Aorta (tissue), 5 donors: Measurements from ENCODE around the gene CMTM4. TPM values are rescaled to one million over a fixed set of nuclear protein-coding genes. Genes with fewer than 3 reads are reported as not detected.

ENCODE experiments used
- ATAC-seq: fragments of 200-7000 bp; cut with Tn5 transposase; one replicate; pipeline ENCODE4 v1.9.1; 2022; ENCODE audit warnings: moderate library complexity; ENCODE audit not compliant: low FRiP score
- DNase-seq, 2 donors: peaks; one replicate each; pipeline ENCODE4 v3.0.0-alpha.2; 2020
- H3K27ac ChIP-seq, 2 donors: one replicate each; pipeline ENCODE4 v1.5.1; 2013; ENCODE audit warnings: low read length in 2 of 2, mild to moderate bottlenecking in 2 of 2, moderate library complexity in 2 of 2, control low read depth in 1 of 2, inconsistent platforms in 1 of 2, low read depth in 1 of 2
- H3K27me3 ChIP-seq, 2 donors: one replicate each; pipeline ENCODE4 v1.6.1; 2013; ENCODE audit warnings: control low read depth in 1 of 2, low read length in 1 of 2, mild to moderate bottlenecking in 1 of 2, moderate library complexity in 1 of 2; ENCODE audit not compliant: insufficient read depth in 2 of 2, control insufficient read depth in 1 of 2
- H3K36me3 ChIP-seq, 2 donors: one replicate each; pipeline ENCODE4 v1.6.1; 2013; ENCODE audit warnings: control low read depth in 1 of 2, low read length in 1 of 2, mild to moderate bottlenecking in 1 of 2; ENCODE audit not compliant: insufficient read depth in 2 of 2, control insufficient read depth in 1 of 2
- H3K4me1 ChIP-seq, 2 donors: one replicate each; pipeline ENCODE4 v1.6.1; 2013; ENCODE audit warnings: low read length in 2 of 2, control low read depth in 1 of 2, mild to moderate bottlenecking in 1 of 2, moderate library complexity in 1 of 2; ENCODE audit not compliant: insufficient read depth in 2 of 2, control insufficient read depth in 1 of 2
- H3K4me3 ChIP-seq, 2 donors: one replicate each; pipeline ENCODE4 v1.5.1; 2013; ENCODE audit warnings: low read length in 2 of 2, control low read depth in 1 of 2, mild to moderate bottlenecking in 1 of 2
- H3K9me3 ChIP-seq: one replicate; pipeline ENCODE4 v1.6.1; 2013; ENCODE audit warnings: mild to moderate bottlenecking, low read length; ENCODE audit not compliant: control insufficient read depth
- WGBS, 2 donors: extraction: QIAGEN DNeasy Blood & Tissue Kit; methylation state at CpG; one replicate each; pipeline ENCODE4 v1.1.7; 2013; 5-methylcytosine and 5-hydroxymethylcytosine counted together
- intact Hi-C, 2 donors: fragments of 100-400 bp; cut with DNase I; formaldehyde crosslinking; loops; one replicate each; pipeline versions ENCODE4 v1.14.2 to v1.15.0; 2022
- long read RNA-seq, 2 donors: library from polyadenylated mRNA; unstranded; transcript quantifications; one replicate each; pipeline ENCODE4 v2.0.0, GENCODE V29; 2020 to 2021
- polyA plus RNA-seq, 2 donors: library from polyadenylated mRNA; stranded (reverse); fragments of 200-250 nt; gene quantifications; one replicate each; pipeline ENCODE4 v1.2.3, GENCODE V29; 2013
- total RNA-seq, 2 donors: library from RNA; stranded (reverse); fragmentation: NEBNext Ultra II Directional; extraction: Animal tissue kit (Norgen Biotek cat#: 25700); gene quantifications; one replicate each; pipeline ENCODE4 v1.2.1, GENCODE V29; 2021
- donor health status: healthy with polysubstance abuse.
- donor health status: Bipolar disorder and iron deficiency.
- donor health status: DM: no; HTN: no; CAD: no.
- donor health status: DM: no; HTN: no; CAD: no.
- donor health status: DM: yes; HTN: yes; CAD: no.

Gene CMTM4
- total RNA-seq = 10 to 100 TPM; 16.5 to 24.9 TPM
- polyA plus RNA-seq = 10 to 100 TPM in 1 of 2 donors, 1 to 10 TPM in 1; 8.9 to 10.4 TPM
- long read RNA-seq, donor 1, full-length matches to known transcripts = 8 of 11 reads
- long read RNA-seq, donor 1, partial matches to known transcripts = 0 of 11 reads
- long read RNA-seq, donor 1, other reads (novel, unspliced or antisense) = 3 of 11 reads
- long read RNA-seq, donor 2, full-length matches to known transcripts = 7 of 7 reads
- long read RNA-seq, donor 2, partial matches to known transcripts = 0 of 7 reads
- long read RNA-seq, donor 2, other reads (novel, unspliced or antisense) = 0 of 7 reads

- H3K9me3 ChIP-seq = no peaks in the 10 kb centered on the region
- peak within 1 kb of the TSS; percentile 51 to 67 for H3K4me3 ChIP-seq
- H3K27ac ChIP-seq = no peak within 1 kb of the TSS
- peak; percentile 96 for ATAC-seq
- no peaks in the 10 kb centered on the region for H3K4me1 ChIP-seq
- no peaks in the 10 kb centered on the region for H3K27me3 ChIP-seq
- 4 to 5% methylated on average over 50 to 84 of the region's 84 CpGs for WGBS, 2 donors
- DNase-seq = peak; percentile 89 to 94
- H3K36me3 ChIP-seq = no peaks in the 10 kb centered on the region
- intact Hi-C loops = no loop called here
Observed at GRCh38 chr16:66696669-66697630, at the start of gene CMTM4. TSS of gene CMTM4 (minus strand) at chr16:66696743. CDS start at chr16:66696525, 218 bp downstream.

GRCh38 chr16:66746048-66746447 is 49.5 kb upstream of the CMTM4 start:
- intact Hi-C loops = no loop called here
- H3K4me1 ChIP-seq = peaks cover 1 to 4% of the 10 kb centered on the region in 2 donors
- ATAC-seq = no peak
- H3K27me3 ChIP-seq = no peaks in the 10 kb centered on the region
- no peaks in the 10 kb centered on the region for H3K9me3 ChIP-seq
- WGBS, 2 donors = 71 to 72% methylated on average over 3 of the region's 3 CpGs
- H3K27ac ChIP-seq = no peak overlapping the region
- H3K36me3 ChIP-seq = peaks cover 0 to 3% of the 10 kb centered on the region in 2 donors
- H3K4me3 ChIP-seq = no peak overlapping the region
- no peak for DNase-seq

- Histone ChIP-seq H3K4me1 (peaks cover 0 to 1% of the 10 kb centered on the region in 2 donors), H3K27ac (peak overlapping the region in 1 of 2 donors; percentile 76), H3K36me3 (peaks cover 3 to 5% of the 10 kb centered on the region in 2 donors), H3K4me3 (no peak overlapping the region), H3K9me3 (no peaks in the 10 kb centered on the region), H3K27me3 (no peaks in the 10 kb centered on the region)
- DNase-seq = no peak
- 65 to 66% methylated on average over 10 of the region's 10 CpGs for WGBS, 2 donors
- no peak for ATAC-seq
- intact Hi-C loops = no loop called here
Observed at GRCh38 chr16:66741950-66742808, 45.6 kb upstream of the CMTM4 start.

GRCh38 chr16:66741169-66741900 is 44.8 kb upstream of the CMTM4 start:
- WGBS, 2 donors = 14 to 16% methylated on average over 10 of the region's 10 CpGs
- Histone ChIP-seq H3K27me3 (no peaks in the 10 kb centered on the region), H3K36me3 (peaks cover 3 to 5% of the 10 kb centered on the region in 2 donors), H3K4me3 (no peak overlapping the region), H3K9me3 (no peaks in the 10 kb centered on the region), H3K4me1 (peaks cover 0 to 1% of the 10 kb centered on the region in 2 donors), H3K27ac (peak overlapping the region in 1 of 2 donors; percentile 80)
- intact Hi-C loops = no loop called here
- DNase-seq (peak; percentile 92 to 93), ATAC-seq (peak; percentile 96)

- DNase-seq (no peak), ATAC-seq (peak; percentile 51)
- intact Hi-C loops = no loop called here
- H3K27me3 ChIP-seq = no peaks in the 10 kb centered on the region
- 76 to 78% methylated on average over 2 of the region's 2 CpGs for WGBS, 2 donors
- H3K36me3 ChIP-seq = peaks cover 2 to 5% of the 10 kb centered on the region in 2 donors
- H3K4me3 ChIP-seq = no peak overlapping the region
- H3K27ac ChIP-seq = no peak overlapping the region
- H3K4me1 ChIP-seq = peaks cover 0 to 1% of the 10 kb centered on the region in 2 donors
- no peaks in the 10 kb centered on the region for H3K9me3 ChIP-seq
Observed at GRCh38 chr16:66740533-66740932, 44.0 kb upstream of the CMTM4 start.

GRCh38 chr16:66740010-66740409 is 43.5 kb upstream of the CMTM4 start:
- Histone ChIP-seq H3K27me3 (no peaks in the 10 kb centered on the region), H3K4me1 (peaks cover 0 to 1% of the 10 kb centered on the region in 2 donors), H3K9me3 (no peaks in the 10 kb centered on the region), H3K36me3 (peaks cover 3 to 5% of the 10 kb centered on the region in 2 donors), H3K4me3 (no peak overlapping the region), H3K27ac (no peak overlapping the region)
- WGBS, 2 donors = 45 to 53% methylated on average over 2 of the region's 2 CpGs
- DNase-seq = no peak
- no peak for ATAC-seq
- intact Hi-C loops = no loop called here

- Histone ChIP-seq H3K9me3 (no peaks in the 10 kb centered on the region), H3K27me3 (no peaks in the 10 kb centered on the region), H3K4me3 (no peak overlapping the region), H3K4me1 (no peaks in the 10 kb centered on the region), H3K36me3 (peaks cover 5 to 16% of the 10 kb centered on the region in 2 donors), H3K27ac (no peak overlapping the region)
- ATAC-seq = no peak
- 89 to 92% methylated on average over 4 of the region's 4 CpGs for WGBS, 2 donors
- no peak for DNase-seq
- intact Hi-C loops = loop anchor here in 1 of 2 donors (10.0 kb wide), 1 partner anchor 129 kb away; no protein-coding TSS in a partner anchor
Observed at GRCh38 chr16:66735891-66736290, 39.3 kb upstream of the CMTM4 start.
